Smooth muscle cell (in vitro differentiated cells): ENCODE measurements around the gene SYCP3. TPM values are rescaled to one million over a fixed set of nuclear protein-coding genes. Genes with fewer than 3 reads are reported as not detected.

Source experiments
- DNase-seq: peaks from one replicate; lab custom pipeline; 2025; ENCODE audit not compliant: unreplicated experiment; lab: John Stamatoyannopoulos, UW
- H2AFZ ChIP-seq: fragments of 200-600 bp; sonication (generic); 2 replicates; pipeline ENCODE4 v1.6.0; 2016; ENCODE audit warnings: antibody characterized with exemption, low read depth, mild to moderate bottlenecking
- H3F3A ChIP-seq: fragments of 200-600 bp; sonication (generic); 2 replicates; pipeline ENCODE4 v1.6.0; 2017; ENCODE audit warnings: antibody characterized with exemption, low read depth
- H3K27ac ChIP-seq: fragments of 200-600 bp; sonication (generic); 2 replicates; pipeline ENCODE4 v1.5.1; 2016; ENCODE audit warnings: low read depth, mild to moderate bottlenecking
- H3K27me3 ChIP-seq: fragments of 200-600 bp; sonication (generic); 2 replicates; pipeline ENCODE4 v1.6.1; 2016; ENCODE audit warnings: low read depth, mild to moderate bottlenecking
- H3K36me3 ChIP-seq: fragments of 200-600 bp; sonication (generic); 2 replicates; pipeline ENCODE4 v1.5.1; 2016; ENCODE audit warnings: low read depth
- H3K4me1 ChIP-seq: fragments of 200-600 bp; sonication (generic); 2 replicates; pipeline ENCODE4 v1.5.1; 2016; ENCODE audit warnings: low read depth
- H3K4me2 ChIP-seq: fragments of 200-600 bp; sonication (generic); 2 replicates; pipeline ENCODE4 v1.6.0; 2016; ENCODE audit warnings: mild to moderate bottlenecking
- H3K4me3 ChIP-seq: fragments of 200-600 bp; sonication (generic); 2 replicates; pipeline ENCODE4 v1.5.1; 2016; ENCODE audit warnings: mild to moderate bottlenecking
- H3K79me2 ChIP-seq: fragments of 200-600 bp; sonication (generic); 2 replicates; pipeline ENCODE4 v1.6.0; 2016; ENCODE audit warnings: low read depth, mild to moderate bottlenecking
- H3K9ac ChIP-seq: fragments of 200-600 bp; sonication (generic); 2 replicates; pipeline ENCODE4 v1.6.0; 2016; ENCODE audit warnings: low read depth
- H3K9me3 ChIP-seq: fragments of 200-600 bp; sonication (generic); replicated peaks from 2 replicates; pipeline ENCODE4 v1.5.1; 2016; ENCODE audit warnings: low read depth
- H4K20me1 ChIP-seq: fragments of 200-600 bp; sonication (generic); 2 replicates; pipeline ENCODE4 v1.6.0; 2016; ENCODE audit warnings: low read depth
- WGBS: methylation state at CpG from one replicate; pipeline ENCODE4 v1.1.7; 2016; ENCODE audit warnings: low lambda C conversion rate; 5-methylcytosine and 5-hydroxymethylcytosine counted together
- polyA plus RNA-seq: library from polyadenylated mRNA; unstranded; fragments of >200 nt; fragmentation: Nextera tagmentation; extraction: Ambion mirVana; gene quantifications from 2 replicates; pipeline ENCODE4 v1.2.1, GENCODE V29; 2016
- total RNA-seq: library from RNA; depleted of rRNA; stranded (reverse); fragments of >200 nt; gene quantifications from 2 replicates; pipeline ENCODE4 v1.2.3, GENCODE V29; 2014
- TF ChIP-seq, protein P1 (sequence below): fragments of 200-600 bp; sonication (generic); IDR thresholded peaks from 2 replicates; pipeline ENCODE4 v1.5.1; 2017; ENCODE audit warnings: borderline replicate concordance, mild to moderate bottlenecking, antibody characterized with exemption; ENCODE audit not compliant: insufficient read depth, poor library complexity, severe bottlenecking

Gene SYCP3
- total and polyA plus RNA-seq, 2 experiments from 2014 or later, result 1.1 to 3.6 TPM

DNA sequence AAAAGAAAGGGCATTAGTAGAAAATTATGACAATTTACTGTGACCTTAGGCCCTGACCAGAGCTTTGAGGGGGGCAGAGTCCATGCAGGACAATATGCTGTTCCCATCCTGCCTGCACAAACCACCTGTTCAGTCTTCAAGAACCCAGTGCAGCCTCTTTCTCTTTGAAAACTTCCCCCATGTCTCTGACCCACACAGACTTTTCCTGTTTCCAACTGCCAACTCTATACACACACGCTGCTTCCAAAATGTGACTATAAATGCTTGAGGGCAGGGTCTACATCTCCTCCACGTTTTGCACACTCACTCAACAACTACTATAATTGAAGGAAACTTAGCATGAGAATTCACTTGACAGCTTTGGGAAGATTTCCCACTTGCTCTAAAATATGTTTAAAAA lies 36.6 kb upstream of the SYCP3 start:
- Histone ChIP-seq H3F3A (no peaks in the 10 kb centered on the region), H3K4me2 (no peak overlapping the region), H3K36me3 (no peaks in the 10 kb centered on the region), H3K9me3 (no peaks in the 10 kb centered on the region), H2AFZ (no peak overlapping the region), H3K4me1 (no peaks in the 10 kb centered on the region), H3K79me2 (no peaks in the 10 kb centered on the region), H3K4me3 (no peak overlapping the region), H4K20me1 (no peaks in the 10 kb centered on the region), H3K27me3 (no peaks in the 10 kb centered on the region), H3K9ac (no peak overlapping the region), H3K27ac (no peak overlapping the region)
- TF ChIP-seq, protein P1, sequence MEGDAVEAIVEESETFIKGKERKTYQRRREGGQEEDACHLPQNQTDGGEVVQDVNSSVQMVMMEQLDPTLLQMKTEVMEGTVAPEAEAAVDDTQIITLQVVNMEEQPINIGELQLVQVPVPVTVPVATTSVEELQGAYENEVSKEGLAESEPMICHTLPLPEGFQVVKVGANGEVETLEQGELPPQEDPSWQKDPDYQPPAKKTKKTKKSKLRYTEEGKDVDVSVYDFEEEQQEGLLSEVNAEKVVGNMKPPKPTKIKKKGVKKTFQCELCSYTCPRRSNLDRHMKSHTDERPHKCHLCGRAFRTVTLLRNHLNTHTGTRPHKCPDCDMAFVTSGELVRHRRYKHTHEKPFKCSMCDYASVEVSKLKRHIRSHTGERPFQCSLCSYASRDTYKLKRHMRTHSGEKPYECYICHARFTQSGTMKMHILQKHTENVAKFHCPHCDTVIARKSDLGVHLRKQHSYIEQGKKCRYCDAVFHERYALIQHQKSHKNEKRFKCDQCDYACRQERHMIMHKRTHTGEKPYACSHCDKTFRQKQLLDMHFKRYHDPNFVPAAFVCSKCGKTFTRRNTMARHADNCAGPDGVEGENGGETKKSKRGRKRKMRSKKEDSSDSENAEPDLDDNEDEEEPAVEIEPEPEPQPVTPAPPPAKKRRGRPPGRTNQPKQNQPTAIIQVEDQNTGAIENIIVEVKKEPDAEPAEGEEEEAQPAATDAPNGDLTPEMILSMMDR, result no peak
- no peak for DNase-seq
- 82% methylated on average over 2 of the region's 2 CpGs for WGBS

DNA sequence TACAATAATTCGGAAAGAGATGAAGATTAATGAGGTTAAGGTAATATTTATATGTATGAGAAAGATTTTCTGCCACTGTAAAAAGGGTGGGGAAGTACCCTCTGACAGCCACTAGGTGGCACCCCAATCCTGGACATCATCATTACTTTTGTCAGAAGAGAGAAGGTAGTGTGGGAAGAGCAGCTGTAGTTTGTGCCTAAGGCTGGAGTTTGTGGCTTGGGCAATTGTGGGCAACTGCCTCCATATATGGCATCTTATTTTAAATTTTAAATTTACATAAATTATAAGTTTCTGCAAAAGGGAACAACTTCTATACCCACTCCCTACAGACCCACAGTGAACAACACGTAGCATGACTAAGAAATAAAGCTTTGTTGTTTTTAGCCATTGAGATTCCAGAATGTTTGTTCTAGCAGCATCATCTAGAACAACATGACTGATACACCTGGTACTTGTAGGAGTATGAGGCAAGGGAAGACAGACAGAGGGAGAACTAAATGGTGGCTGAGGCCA lies 34.4 kb upstream of the SYCP3 start:
- H2AFZ ChIP-seq, result no peak overlapping the region
- no peaks in the 10 kb centered on the region for H4K20me1 ChIP-seq
- H3K4me1 ChIP-seq, result no peaks in the 10 kb centered on the region
- H3K79me2 ChIP-seq, result no peaks in the 10 kb centered on the region
- no peak overlapping the region for H3K9ac ChIP-seq
- no peak overlapping the region for H3K4me3 ChIP-seq
- TF ChIP-seq, protein P1, result peak; percentile 96
- no peak for DNase-seq
- WGBS, result 56% methylated on average over 2 of the region's 2 CpGs
- no peaks in the 10 kb centered on the region for H3K9me3 ChIP-seq
- no peaks in the 10 kb centered on the region for H3K36me3 ChIP-seq
- H3K27ac ChIP-seq, result no peak overlapping the region
- no peak overlapping the region for H3K4me2 ChIP-seq
- no peaks in the 10 kb centered on the region for H3F3A ChIP-seq
- no peaks in the 10 kb centered on the region for H3K27me3 ChIP-seq

DNA sequence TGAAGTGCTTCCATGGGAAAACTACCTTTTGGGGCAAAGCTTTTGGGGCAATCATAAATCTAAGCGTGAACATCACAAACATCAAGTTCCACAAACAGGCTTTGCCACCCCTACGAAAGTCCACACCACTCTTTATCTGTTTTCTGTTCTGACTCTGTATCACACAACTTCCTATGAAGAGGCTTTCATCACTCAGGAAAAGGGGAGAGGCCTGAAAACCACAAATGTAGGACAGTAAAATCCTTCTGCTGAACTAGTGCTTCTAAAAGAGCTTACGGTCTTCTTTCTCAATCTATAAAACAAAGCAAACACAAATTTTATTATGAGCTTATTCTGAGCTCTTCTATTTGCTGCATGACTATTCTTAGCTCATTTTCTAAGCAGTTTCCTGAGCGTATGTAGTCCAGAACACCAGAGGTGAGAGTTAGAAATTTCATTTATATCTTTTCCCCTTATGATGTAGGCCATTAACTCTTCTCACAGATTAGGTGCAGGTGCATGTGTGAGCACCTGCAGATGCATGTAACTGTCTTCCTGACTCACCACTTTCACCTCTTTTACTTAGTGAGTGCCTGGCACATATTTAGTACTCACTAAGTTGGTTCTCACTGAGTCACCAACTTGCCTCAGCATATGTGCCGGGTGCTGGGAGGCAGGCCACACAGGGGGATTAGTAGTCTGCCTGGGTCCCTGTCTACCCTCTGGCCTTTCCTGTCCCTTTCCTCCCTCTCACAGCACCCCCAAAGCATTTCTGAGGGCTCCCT lies 32.9 kb upstream of the SYCP3 start:
- no peaks in the 10 kb centered on the region for H3K4me1 ChIP-seq
- no peaks in the 10 kb centered on the region for H4K20me1 ChIP-seq
- no peaks in the 10 kb centered on the region for H3K27me3 ChIP-seq
- no peaks in the 10 kb centered on the region for H3K9me3 ChIP-seq
- TF ChIP-seq, protein P1, result no peak
- H3F3A ChIP-seq, result no peaks in the 10 kb centered on the region
- no peak overlapping the region for H3K4me2 ChIP-seq
- 77% methylated on average over 5 of the region's 5 CpGs for WGBS
- no peak overlapping the region for H3K27ac ChIP-seq
- no peaks in the 10 kb centered on the region for H3K36me3 ChIP-seq
- no peak overlapping the region for H3K9ac ChIP-seq
- no peak for DNase-seq
- H2AFZ ChIP-seq, result no peak overlapping the region
- no peaks in the 10 kb centered on the region for H3K79me2 ChIP-seq
- no peak overlapping the region for H3K4me3 ChIP-seq

DNA sequence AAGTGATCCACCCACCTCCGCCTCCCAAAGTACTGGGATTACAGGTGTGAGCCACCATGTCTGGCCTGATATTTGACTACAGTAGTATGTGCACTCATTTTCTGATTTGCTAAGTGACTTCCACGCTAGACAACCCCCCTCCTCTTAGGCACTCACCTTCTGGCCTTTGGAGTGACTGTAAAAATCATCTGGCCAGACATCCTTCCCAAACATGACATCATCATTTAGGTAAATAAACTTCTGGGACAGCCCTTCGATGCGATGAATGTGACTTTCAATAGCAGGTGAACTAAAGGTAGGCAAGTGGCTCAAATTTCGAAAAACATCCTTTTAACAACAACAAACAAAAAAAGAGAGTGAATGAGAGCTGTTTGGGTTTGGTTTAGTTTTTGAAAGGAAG lies 30.6 kb upstream of the SYCP3 start:
- Histone ChIP-seq H4K20me1 (no peaks in the 10 kb centered on the region), H3K4me3 (no peak overlapping the region), H3F3A (no peaks in the 10 kb centered on the region), H3K9ac (no peak overlapping the region), H3K9me3 (no peaks in the 10 kb centered on the region), H3K4me2 (no peak overlapping the region), H3K27ac (no peak overlapping the region), H3K36me3 (no peaks in the 10 kb centered on the region), H3K4me1 (no peaks in the 10 kb centered on the region), H3K79me2 (no peaks in the 10 kb centered on the region), H3K27me3 (no peaks in the 10 kb centered on the region), H2AFZ (no peak overlapping the region)
- WGBS, result 95% methylated on average over 5 of the region's 5 CpGs
- TF ChIP-seq, protein P1, result no peak
- DNase-seq, result no peak
